Measurements from ENCODE around the gene GNAQ.

The GNAQ gene

GRCh38 chr9:77857513-77858259 is 173.9 kb downstream of the GNAQ start:
- no peaks in the 10 kb centered on the region for H3K9me3 ChIP-seq
- no peaks in the 10 kb centered on the region for H3K27me3 ChIP-seq
- no peak overlapping the region for H3K4me3 ChIP-seq
- H3K27ac ChIP-seq: no peak overlapping the region
- DNase-seq: no peak
- intact Hi-C loops (cut with DNase I; ENCODE audit: low total_unique reads): no loop called here
- no peak for TF ChIP-seq CTCF (IDR thresholded peaks at IDR 0.05)
- H3K36me3 ChIP-seq: no peaks in the 10 kb centered on the region
- H3K4me1 ChIP-seq: peaks cover 0 to 16% (median 4%) of the 10 kb centered on the region in 4 donors

GRCh38 chr9:77856615-77857014 is 175.0 kb downstream of the GNAQ start:
- no peak for TF ChIP-seq CTCF (IDR thresholded peaks at IDR 0.05)
- Histone ChIP-seq H3K4me3 (no peak overlapping the region), H3K36me3 (no peaks in the 10 kb centered on the region), H3K27ac (no peak overlapping the region), H3K4me1 (peaks cover 0 to 27% (median 14%) of the 10 kb centered on the region in 4 donors), H3K9me3 (no peaks in the 10 kb centered on the region), H3K27me3 (no peaks in the 10 kb centered on the region)
- no peak for DNase-seq
- intact Hi-C loops (cut with DNase I; ENCODE audit: low total_unique reads): no loop called here

- no peak overlapping the region for H3K4me3 ChIP-seq
- DNase-seq: no peak
- H3K36me3 ChIP-seq: no peaks in the 10 kb centered on the region
- no peak for TF ChIP-seq CTCF (IDR thresholded peaks at IDR 0.05)
- H3K9me3 ChIP-seq: no peaks in the 10 kb centered on the region
- intact Hi-C loops (cut with DNase I; ENCODE audit: low total_unique reads): no loop called here
- H3K4me1 ChIP-seq: peaks cover 0 to 33% (median 17%) of the 10 kb centered on the region in 4 donors
- H3K27ac ChIP-seq: no peak overlapping the region
- no peaks in the 10 kb centered on the region for H3K27me3 ChIP-seq
These were observed 176.7 kb downstream of the GNAQ start for GRCh38 chr9:77854916-77855311.

- DNase-seq: no peak
- no peaks in the 10 kb centered on the region for H3K36me3 ChIP-seq
- H3K9me3 ChIP-seq: no peaks in the 10 kb centered on the region
- no peaks in the 10 kb centered on the region for H3K27me3 ChIP-seq
- H3K27ac ChIP-seq: no peak overlapping the region
- H3K4me1 ChIP-seq: peaks cover 0 to 38% (median 21%) of the 10 kb centered on the region in 4 donors
- H3K4me3 ChIP-seq: no peak overlapping the region
- TF ChIP-seq CTCF (IDR thresholded peaks at IDR 0.05): no peak
- intact Hi-C loops (cut with DNase I; ENCODE audit: low total_unique reads): no loop called here
These were observed 177.2 kb downstream of the GNAQ start for GRCh38 chr9:77854258-77854915.

DNA sequence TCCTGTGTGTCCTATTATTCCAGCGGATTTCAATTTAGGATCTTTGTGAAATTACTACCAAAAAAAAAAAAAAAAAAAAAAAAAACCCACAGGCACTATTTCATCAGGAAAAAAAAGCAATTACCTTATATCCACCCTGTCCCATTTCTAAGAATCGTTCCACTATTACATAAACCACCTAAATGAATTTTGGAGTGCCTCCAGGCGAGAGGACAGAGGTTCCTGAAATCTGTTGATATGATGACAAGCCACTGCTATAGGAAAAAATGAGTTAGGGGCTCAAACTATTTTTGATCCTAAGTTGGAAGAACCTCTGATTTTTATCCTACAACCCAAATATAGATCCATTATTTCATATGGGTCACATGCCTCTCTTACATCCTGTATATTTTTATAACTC is 177.9 kb downstream of the GNAQ start:
- H3K4me1 ChIP-seq: peaks cover 0 to 43% (median 26%) of the 10 kb centered on the region in 4 donors
- no peak for DNase-seq
- H3K4me3 ChIP-seq: no peak overlapping the region
- no peak overlapping the region for H3K27ac ChIP-seq
- H3K36me3 ChIP-seq: no peaks in the 10 kb centered on the region
- intact Hi-C loops (cut with DNase I; ENCODE audit: low total_unique reads): no loop called here
- H3K9me3 ChIP-seq: no peaks in the 10 kb centered on the region
- no peak for TF ChIP-seq CTCF (IDR thresholded peaks at IDR 0.05)
- H3K27me3 ChIP-seq: no peaks in the 10 kb centered on the region

Measured in tibial artery (tissue), 4 donors.